Naive thymus-derived CD4-positive, alpha-beta T cell (primary cell): ENCODE results near the gene IRF4. TPM values are rescaled to one million over a fixed set of nuclear protein-coding genes. Genes with fewer than 3 reads are reported as not detected.

Experiments
- ATAC-seq: fragments of 150-1000 bp; cut with Tn5 transposase; 2 replicates; pipeline ENCODE4 v1.10.0; 2021; ENCODE audit warnings: mild to moderate bottlenecking, moderate library complexity
- CTCF ChIA-PET: fragments of 350-600 bp; sonication (Branson Sonifier 250); formaldehyde crosslinking; loops from one replicate; lab custom pipeline; 2021; ENCODE audit warnings: antibody characterized with exemption; lab: Charles Lee
- POLR2A ChIA-PET: fragments of 350-600 bp; sonication (Branson Sonifier 250); formaldehyde crosslinking; loops from one replicate; lab custom pipeline; 2021; ENCODE audit warnings: antibody characterized with exemption, inconsistent platforms; lab: Charles Lee
- DNase-seq, 9 donors: peaks; one replicate each; pipeline versions ENCODE4 v3.0.0 to v3.0.0-alpha.2; 2020 to 2022; ENCODE audit warnings: mixed read lengths in 1 of 9
- H3K27ac ChIP-seq: one replicate; pipeline ENCODE4 v1.7.0; 2013; ENCODE audit warnings: mild to moderate bottlenecking, low read depth, low read length, moderate library complexity
- H3K27me3 ChIP-seq, 2 donors: one replicate each; pipeline ENCODE4 v1.7.0; 2013; ENCODE audit warnings: low read length in 2 of 2, mild to moderate bottlenecking in 2 of 2, moderate library complexity in 2 of 2; ENCODE audit not compliant: control insufficient read depth in 2 of 2, insufficient read depth in 2 of 2
- H3K36me3 ChIP-seq, 3 experiments: 1 replicate in 2 of 3; 2 replicates in 1 of 3; pipeline ENCODE4 v1.7.0; 2013; ENCODE audit warnings: low read length in 3 of 3, mild to moderate bottlenecking in 3 of 3, moderate library complexity in 1 of 3; ENCODE audit not compliant: insufficient read depth in 3 of 3, control insufficient read depth in 2 of 3
- H3K4me1 ChIP-seq, 2 donors: one replicate each; pipeline ENCODE4 v1.7.0; 2013; ENCODE audit warnings: low read length in 2 of 2, mild to moderate bottlenecking in 2 of 2, moderate library complexity in 1 of 2; ENCODE audit not compliant: control insufficient read depth in 2 of 2, insufficient read depth in 2 of 2
- H3K4me3 ChIP-seq: 2 replicates; pipeline ENCODE4 v1.7.0; 2013; ENCODE audit warnings: mild to moderate bottlenecking, low read length
- H3K9me3 ChIP-seq, 3 experiments: 1 replicate in 2 of 3; 2 replicates in 1 of 3; pipeline ENCODE4 v1.7.0; 2013; ENCODE audit warnings: low read length in 3 of 3; ENCODE audit not compliant: control insufficient read depth in 2 of 3
- H3K27ac Mint-ChIP-seq, 9 donors: one replicate each; pipeline ENCODE4 v1.8.0; 2020 to 2022; ENCODE audit warnings: mixed read lengths in 9 of 9, mild to moderate bottlenecking in 8 of 9, moderate library complexity in 5 of 9, inconsistent platforms in 2 of 9
- H3K27me3 Mint-ChIP-seq, 5 donors: one replicate each; pipeline ENCODE4 v1.8.0; 2021 to 2022; ENCODE audit warnings: mixed read lengths in 5 of 5, mild to moderate bottlenecking in 1 of 5
- H3K36me3 Mint-ChIP-seq, 5 donors: one replicate each; pipeline ENCODE4 v1.8.0; 2020 to 2022; ENCODE audit warnings: mixed read lengths in 5 of 5, mild to moderate bottlenecking in 3 of 5, inconsistent platforms in 1 of 5
- H3K4me1 Mint-ChIP-seq, 7 donors: one replicate each; pipeline ENCODE4 v1.8.0; 2020 to 2022; ENCODE audit warnings: mixed read lengths in 7 of 7, mild to moderate bottlenecking in 3 of 7, inconsistent platforms in 1 of 7
- H3K4me3 Mint-ChIP-seq, 10 donors: one replicate each; pipeline ENCODE4 v1.8.0; 2020 to 2022; ENCODE audit warnings: mild to moderate bottlenecking in 10 of 10, mixed read lengths in 10 of 10, moderate library complexity in 6 of 10, inconsistent platforms in 2 of 10
- H3K9me3 Mint-ChIP-seq, 11 donors: one replicate each; pipeline ENCODE4 v1.8.0; 2020 to 2022; ENCODE audit warnings: mixed read lengths in 11 of 11, mild to moderate bottlenecking in 4 of 11, inconsistent platforms in 1 of 11, moderate library complexity in 1 of 11
- intact Hi-C, 2 donors: fragments of 100-400 bp; cut with micrococcal nuclease; formaldehyde crosslinking; loops; one replicate each; pipeline ENCODE4 v1.15.1; 2023
- polyA plus RNA-seq, 2 donors: library from polyadenylated mRNA; unstranded; fragments of 300-500 nt; fragmentation: Illumina TruSeq; gene quantifications; one replicate each; pipeline ENCODE4 v1.2.3, GENCODE V29; 2021
- total RNA-seq, 6 experiments: library from RNA in 5 of 6; stranded (reverse) in 5 of 6; gene quantifications; 1 replicate in 5 of 6; 2 replicates in 1 of 6; pipeline ENCODE4 v1.2.3 and lab custom pipeline; 2021 to 2026

IRF4 gene
- 100 to 1,000 TPM in 1 of 5 experiments, 10 to 100 TPM in 4; 11.8 to 175 (median 27.1) TPM for total RNA-seq
- 1 to 10 TPM; 3.2 to 8.2 TPM for polyA plus RNA-seq
- 50.5 reads per million, percentile 71 among the genes with 10 or more reads in this experiment for total RNA-seq (lab: John Stamatoyannopoulos, UW)

- H3K27me3 Mint-ChIP-seq, result peaks cover 0 to 24% (median 3%) of the 10 kb centered on the region in 5 donors
- peak within 1 kb of the TSS; percentile 60 for H3K27ac ChIP-seq
- intact Hi-C loops, result loop anchor here (1.0 to 5.0 kb wide), 13 partner anchors 8 to 991 kb away; partner anchors contain the start of genes DUSP22 (in 2 of the 2) and EXOC2 (in 2 of the 2)
- H3K27ac Mint-ChIP-seq, result peak within 1 kb of the TSS in 8 of 9 donors; percentile 21 to 98 (median 69)
- ATAC-seq (peak; percentile 66), DNase-seq (peak in 6 of 9 donors; percentile 20 to 87 (median 32))
- no peaks in the 10 kb centered on the region for H3K9me3 Mint-ChIP-seq
- H3K4me3 Mint-ChIP-seq, result peak within 1 kb of the TSS; percentile 88 to 100 (median 96)
- peaks cover 0 to 27% (median 4%) of the 10 kb centered on the region in 5 donors for H3K36me3 Mint-ChIP-seq
- ChIA-PET POLR2A (interaction anchor here (0.8 to 3.8 kb wide), 19 partner anchors 9 to 319 kb away, joined by 3 to 34 read pairs (median 4); no protein-coding TSS in a partner anchor), CTCF (interaction anchor here (0.6 to 4.0 kb wide), 9 partner anchors 8 to 202 kb away, joined by 3 to 18 read pairs (median 4); no protein-coding TSS in a partner anchor)
- H3K4me3 ChIP-seq, result peak within 1 kb of the TSS; percentile 72
- H3K9me3 ChIP-seq, result no peaks in the 10 kb centered on the region
- no peaks in the 10 kb centered on the region for H3K27me3 ChIP-seq
- H3K4me1 Mint-ChIP-seq, result peaks cover 20 to 56% (median 31%) of the 10 kb centered on the region in 7 donors
- peaks cover 13 to 16% of the 10 kb centered on the region in 2 donors for H3K4me1 ChIP-seq
- peaks cover 0 to 19% (median 0%) of the 10 kb centered on the region in 3 experiments for H3K36me3 ChIP-seq
These were observed at the start of gene IRF4 for GRCh38 chr6:391559-392440. TSS of gene IRF4 (plus strand) at chr6:391752. CDS start at chr6:393153, 1,401 bp downstream.

GRCh38 chr6:341914-342831 is 49.4 kb upstream of the IRF4 start:
- Histone ChIP-seq H3K4me1 (peaks cover 17 to 25% of the 10 kb centered on the region in 2 donors), H3K27me3 (no peaks in the 10 kb centered on the region), H3K4me3 (no peak overlapping the region), H3K27ac (no peak overlapping the region), H3K36me3 (peaks cover 0 to 2% (median 0%) of the 10 kb centered on the region in 3 experiments), H3K9me3 (no peaks in the 10 kb centered on the region)
- Mint-ChIP-seq H3K27ac (peak overlapping the region in 1 of 9 donors; percentile 19), H3K4me3 (no peak overlapping the region), H3K36me3 (peaks cover 3 to 26% (median 7%) of the 10 kb centered on the region in 5 donors), H3K9me3 (peaks cover 0 to 6% (median 0%) of the 10 kb centered on the region in 11 donors), H3K27me3 (no peaks in the 10 kb centered on the region), H3K4me1 (peaks cover 27 to 48% (median 37%) of the 10 kb centered on the region in 7 donors)
- no peak for DNase-seq
- ChIA-PET POLR2A (interaction anchor here (0.6 kb wide), 1 partner anchor 323 kb away, joined by 3 read pairs; no protein-coding TSS in a partner anchor), CTCF (no interaction called here)
- intact Hi-C loops, result no loop called here
- ATAC-seq, result peak; percentile 10

GRCh38 chr6:342832-343179 is 48.7 kb upstream of the IRF4 start:
- peaks cover 0 to 6% (median 0%) of the 10 kb centered on the region in 11 donors for H3K9me3 Mint-ChIP-seq
- CTCF ChIA-PET, result no interaction called here
- Histone ChIP-seq H3K9me3 (no peaks in the 10 kb centered on the region), H3K36me3 (peaks cover 0 to 3% (median 0%) of the 10 kb centered on the region in 3 experiments), H3K4me3 (no peak overlapping the region), H3K4me1 (peaks cover 15 to 21% of the 10 kb centered on the region in 2 donors), H3K27me3 (no peaks in the 10 kb centered on the region), H3K27ac (no peak overlapping the region)
- peaks cover 5 to 32% (median 10%) of the 10 kb centered on the region in 5 donors for H3K36me3 Mint-ChIP-seq
- DNase-seq, result no peak
- no peak overlapping the region for H3K4me3 Mint-ChIP-seq
- intact Hi-C loops, result no loop called here
- H3K27ac Mint-ChIP-seq, result no peak overlapping the region
- ATAC-seq, result no peak
- no peaks in the 10 kb centered on the region for H3K27me3 Mint-ChIP-seq
- peaks cover 23 to 41% (median 31%) of the 10 kb centered on the region in 7 donors for H3K4me1 Mint-ChIP-seq
- POLR2A ChIA-PET, result no interaction called here

- H3K27me3 ChIP-seq, result no peaks in the 10 kb centered on the region
- peak overlapping the region in 1 of 9 donors; percentile 8 for H3K27ac Mint-ChIP-seq
These were observed 48.2 kb upstream of the IRF4 start for GRCh38 chr6:343226-343935.

GRCh38 chr6:343960-344815 is 47.4 kb upstream of the IRF4 start:
- H3K27ac ChIP-seq, result no peak overlapping the region
- Mint-ChIP-seq H3K36me3 (peaks cover 9 to 46% (median 21%) of the 10 kb centered on the region in 5 donors), H3K4me3 (no peak overlapping the region), H3K9me3 (peaks cover 0 to 6% (median 0%) of the 10 kb centered on the region in 11 donors), H3K4me1 (peaks cover 12 to 27% (median 18%) of the 10 kb centered on the region in 7 donors), H3K27ac (no peak overlapping the region), H3K27me3 (no peaks in the 10 kb centered on the region)
- H3K36me3 ChIP-seq, result peaks cover 0 to 11% (median 3%) of the 10 kb centered on the region in 3 experiments
- ChIA-PET CTCF (interaction anchor here (0.8 kb wide), 2 partner anchors 31 to 249 kb away, joined by 3 to 4 read pairs; no protein-coding TSS in a partner anchor), POLR2A (interaction anchor here (0.6 kb wide), 1 partner anchor 121 kb away, joined by 3 read pairs; no protein-coding TSS in a partner anchor)
- H3K4me1 ChIP-seq, result peaks cover 5 to 13% of the 10 kb centered on the region in 2 donors
- ATAC-seq (no peak), DNase-seq (no peak)
- no peak overlapping the region for H3K4me3 ChIP-seq
- intact Hi-C loops, result no loop called here
- H3K27me3 ChIP-seq, result no peaks in the 10 kb centered on the region
- no peaks in the 10 kb centered on the region for H3K9me3 ChIP-seq

More at GRCh38 chr6:343226-343935, 48.2 kb upstream of the IRF4 start:
- Mint-ChIP-seq H3K27me3 (no peaks in the 10 kb centered on the region), H3K4me3 (no peak overlapping the region), H3K9me3 (peaks cover 0 to 6% (median 0%) of the 10 kb centered on the region in 11 donors), H3K36me3 (peaks cover 5 to 38% (median 15%) of the 10 kb centered on the region in 5 donors), H3K4me1 (peaks cover 18 to 35% (median 25%) of the 10 kb centered on the region in 7 donors)
- CTCF ChIA-PET, result no interaction called here
- Histone ChIP-seq H3K4me3 (no peak overlapping the region), H3K9me3 (no peaks in the 10 kb centered on the region), H3K4me1 (peaks cover 13 to 21% of the 10 kb centered on the region in 2 donors), H3K27ac (no peak overlapping the region), H3K36me3 (peaks cover 0 to 3% (median 3%) of the 10 kb centered on the region in 3 experiments)
- ATAC-seq, result no peak
- intact Hi-C loops, result no loop called here
- POLR2A ChIA-PET, result no interaction called here
- no peak for DNase-seq
